ENCODE data around the gene LRRC4C.

The LRRC4C gene

GRCh38 chr11:41246399-41246745, 213.1 kb downstream of the LRRC4C start:
- DNase-seq = no peak

- no peak for DNase-seq
Measured at GRCh38 chr11:41245704-41246398, 213.6 kb downstream of the LRRC4C start.

- DNase-seq = no peak
Measured at GRCh38 chr11:41245184-41245583, 214.3 kb downstream of the LRRC4C start.

- no peak for DNase-seq
Measured at GRCh38 chr11:41237382-41237781, 222.1 kb downstream of the LRRC4C start.

- no peak for DNase-seq
Measured at GRCh38 chr11:41235668-41236067, 223.8 kb downstream of the LRRC4C start.

GRCh38 chr11:41225856-41226633, 233.4 kb downstream of the LRRC4C start:
- DNase-seq = no peak

GRCh38 chr11:41222236-41222635, 237.2 kb downstream of the LRRC4C start:
- DNase-seq = no peak

GRCh38 chr11:41206388-41206787, 253.1 kb downstream of the LRRC4C start:
- no peak for DNase-seq

GRCh38 chr11:41201156-41201555, 258.3 kb downstream of the LRRC4C start:
- DNase-seq = peak; percentile 49

- no peak for DNase-seq
Measured at GRCh38 chr11:41190437-41191082, 268.9 kb downstream of the LRRC4C start.

GRCh38 chr11:41189701-41190436, 269.6 kb downstream of the LRRC4C start:
- DNase-seq = no peak

- DNase-seq = no peak
Measured at GRCh38 chr11:41177791-41178190, 281.7 kb downstream of the LRRC4C start.

- DNase-seq = no peak
Measured at GRCh38 chr11:41175304-41175972, 284.0 kb downstream of the LRRC4C start.

- DNase-seq = no peak
Measured at GRCh38 chr11:41146326-41146725, 313.1 kb downstream of the LRRC4C start.

GRCh38 chr11:41145420-41145819, 314.0 kb downstream of the LRRC4C start:
- DNase-seq = no peak

- DNase-seq = no peak
Measured at GRCh38 chr11:41134971-41135370, 324.5 kb downstream of the LRRC4C start.

GRCh38 chr11:41133023-41133422, 326.4 kb downstream of the LRRC4C start:
- DNase-seq = no peak

GRCh38 chr11:41121600-41121999, 337.9 kb downstream of the LRRC4C start:
- no peak for DNase-seq

GRCh38 chr11:41119484-41119883, 340.0 kb downstream of the LRRC4C start:
- DNase-seq = no peak

GRCh38 chr11:41118521-41118920, 340.9 kb downstream of the LRRC4C start:
- DNase-seq = no peak

GRCh38 chr11:41116970-41117369, 342.5 kb downstream of the LRRC4C start:
- DNase-seq = no peak

- no peak for DNase-seq
Measured at GRCh38 chr11:41115066-41115465, 344.4 kb downstream of the LRRC4C start.

- DNase-seq = no peak
Measured at GRCh38 chr11:41113160-41113559, 346.3 kb downstream of the LRRC4C start.

Measured in right forelimb (tissue), 1 donor.